Right lobe of liver (tissue), 4 donors: ENCODE data around the gene ATP6V1G3.

Source experiments
- POLR2A ChIP-seq: fragments of 450-650 bp; IDR thresholded peaks from one replicate; pipeline ENCODE4 v1.6.1; 2017; ENCODE audit warnings: antibody characterized with exemption, mild to moderate bottlenecking
- TF ChIP-seq, protein P1 (sequence below), 4 donors: fragments of 200-600 bp in 3 of 4; fragments of 450-650 bp in 1 of 4; IDR thresholded peaks; one replicate each; pipeline versions ENCODE4 v1.5.1 to v1.8.0; 2016 to 2022; ENCODE audit warnings: antibody characterized with exemption in 4 of 4, mild to moderate bottlenecking in 2 of 4
- donor health status: DM: no; HTN: no; CAD: no.
- donor health status: DM: no; HTN: no; CAD: no.
- donor health status: DM: no; HTN: yes; CAD: no.

DNA sequence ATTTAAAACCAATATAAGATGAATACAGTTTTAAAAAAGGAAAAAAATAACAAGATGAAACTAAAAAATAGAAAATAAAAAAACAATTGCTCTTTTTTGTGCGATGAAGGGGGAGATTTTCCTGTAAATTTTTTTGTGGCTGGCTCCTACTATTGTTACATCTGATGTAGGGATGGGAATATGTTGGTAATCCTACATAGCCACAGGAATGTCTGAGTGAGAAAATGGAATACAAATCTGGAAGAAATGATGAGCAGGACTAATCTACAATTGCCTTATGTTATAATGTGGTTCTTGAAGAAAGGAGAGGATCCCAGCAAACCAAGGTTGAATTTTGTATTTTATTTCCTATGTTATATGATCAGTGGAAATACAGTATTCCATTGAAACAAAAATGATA, 40.9 kb downstream of the ATP6V1G3 start:
- TF ChIP-seq, protein P1, sequence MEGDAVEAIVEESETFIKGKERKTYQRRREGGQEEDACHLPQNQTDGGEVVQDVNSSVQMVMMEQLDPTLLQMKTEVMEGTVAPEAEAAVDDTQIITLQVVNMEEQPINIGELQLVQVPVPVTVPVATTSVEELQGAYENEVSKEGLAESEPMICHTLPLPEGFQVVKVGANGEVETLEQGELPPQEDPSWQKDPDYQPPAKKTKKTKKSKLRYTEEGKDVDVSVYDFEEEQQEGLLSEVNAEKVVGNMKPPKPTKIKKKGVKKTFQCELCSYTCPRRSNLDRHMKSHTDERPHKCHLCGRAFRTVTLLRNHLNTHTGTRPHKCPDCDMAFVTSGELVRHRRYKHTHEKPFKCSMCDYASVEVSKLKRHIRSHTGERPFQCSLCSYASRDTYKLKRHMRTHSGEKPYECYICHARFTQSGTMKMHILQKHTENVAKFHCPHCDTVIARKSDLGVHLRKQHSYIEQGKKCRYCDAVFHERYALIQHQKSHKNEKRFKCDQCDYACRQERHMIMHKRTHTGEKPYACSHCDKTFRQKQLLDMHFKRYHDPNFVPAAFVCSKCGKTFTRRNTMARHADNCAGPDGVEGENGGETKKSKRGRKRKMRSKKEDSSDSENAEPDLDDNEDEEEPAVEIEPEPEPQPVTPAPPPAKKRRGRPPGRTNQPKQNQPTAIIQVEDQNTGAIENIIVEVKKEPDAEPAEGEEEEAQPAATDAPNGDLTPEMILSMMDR (IDR thresholded peaks at IDR 0.05): no peak
- no peak for TF ChIP-seq POLR2A
